T-cell (primary cell): ENCODE measurements around the gene OSBPL6. TPM values are rescaled to one million over a fixed set of nuclear protein-coding genes. Genes with fewer than 3 reads are reported as not detected.
A peak's percentile ranks its signal among the peaks of the same experiment; 100 is the strongest.

ENCODE experiments used
- ATAC-seq, 4 experiments: fragments of 200-7000 bp in 3 of 4; fragments of 150-1000 bp in 1 of 4; cut with Tn5 transposase; replicated peaks in 1 of 4; 1 replicate in 3 of 4; 2 replicates in 1 of 4; pipeline ENCODE4 v1.10.0; 2021; ENCODE audit warnings: moderate library complexity in 3 of 4, mild to moderate bottlenecking in 2 of 4, moderate number of reproducible peaks in 1 of 4
- CTCF ChIA-PET, 2 donors: fragments of 300-600 bp; sonication (Branson Sonifier 250); formaldehyde crosslinking; loops; one replicate each; lab custom pipeline; 2022; ENCODE audit warnings: antibody characterized with exemption in 2 of 2; lab: Charles Lee
- POLR2A ChIA-PET, 2 donors: fragments of 300-600 bp; sonication (Branson Sonifier 250); formaldehyde crosslinking; loops; one replicate each; lab custom pipeline; 2022; ENCODE audit warnings: antibody characterized with exemption in 2 of 2; lab: Charles Lee
- DNase-seq, 35 experiments: peaks; one replicate each; pipeline versions ENCODE4 v3.0.0 to v3.0.0-alpha.2; 2013 to 2023
- H3K27ac ChIP-seq: one replicate; pipeline ENCODE4 v1.5.1; 2013; ENCODE audit warnings: low read length
- H3K27me3 ChIP-seq, 2 experiments: replicated peaks in 1 of 2; 1 replicate in 1 of 2; 2 replicates in 1 of 2; pipeline versions ENCODE4 v1.6.1 to v1.7.0; 2013; ENCODE audit warnings: low read length in 1 of 2, mixed read lengths in 1 of 2; ENCODE audit not compliant: control insufficient read depth in 2 of 2, insufficient read depth in 2 of 2; ENCODE audit errors: extremely low read depth in 1 of 2
- H3K36me3 ChIP-seq, 2 donors: 1 replicate in 1 of 2; 2 replicates in 1 of 2; pipeline versions ENCODE4 v1.6.1 to v1.7.0; 2013; ENCODE audit warnings: low read length in 1 of 2; ENCODE audit not compliant: control insufficient read depth in 2 of 2, insufficient read depth in 1 of 2; ENCODE audit errors: extremely low read depth in 1 of 2
- H3K4me1 ChIP-seq, 2 experiments: 1 replicate in 1 of 2; 2 replicates in 1 of 2; pipeline versions ENCODE4 v1.6.1 to v1.7.0; 2013; ENCODE audit warnings: low read length in 2 of 2, mixed read lengths in 1 of 2; ENCODE audit not compliant: insufficient read depth in 2 of 2, control insufficient read depth in 1 of 2; ENCODE audit errors: extremely low read depth in 1 of 2
- H3K4me3 ChIP-seq, 2 donors: 1 replicate in 1 of 2; 2 replicates in 1 of 2; pipeline versions ENCODE4 v1.5.1 to v1.7.0; 2013; ENCODE audit warnings: mild to moderate bottlenecking in 2 of 2, low read length in 1 of 2, moderate library complexity in 1 of 2; ENCODE audit not compliant: control insufficient read depth in 1 of 2; ENCODE audit errors: extremely low read depth in 1 of 2
- H3K9me3 ChIP-seq: 2 replicates; pipeline ENCODE4 v1.7.0; 2013
- H3K27ac Mint-ChIP-seq, 2 donors: one replicate each; pipeline ENCODE4 v1.8.0; 2020 to 2021; ENCODE audit warnings: mild to moderate bottlenecking in 2 of 2, mixed read lengths in 2 of 2
- H3K27me3 Mint-ChIP-seq, 2 donors: one replicate each; pipeline ENCODE4 v1.8.0; 2021 to 2022; ENCODE audit warnings: mixed read lengths in 2 of 2
- H3K36me3 Mint-ChIP-seq: one replicate; pipeline ENCODE4 v1.8.0; 2021; ENCODE audit warnings: mixed read lengths
- H3K4me1 Mint-ChIP-seq, 3 donors: one replicate each; pipeline ENCODE4 v1.8.0; 2020 to 2022; ENCODE audit warnings: mixed read lengths in 3 of 3, mild to moderate bottlenecking in 1 of 3
- H3K4me3 Mint-ChIP-seq, 3 donors: one replicate each; pipeline ENCODE4 v1.8.0; 2020 to 2022; ENCODE audit warnings: mild to moderate bottlenecking in 3 of 3, mixed read lengths in 3 of 3, moderate library complexity in 3 of 3
- H3K9me3 Mint-ChIP-seq, 3 donors: one replicate each; pipeline ENCODE4 v1.8.0; 2020 to 2022; ENCODE audit warnings: mixed read lengths in 3 of 3
- WGBS: methylation state at CpG from one replicate; pipeline ENCODE4 v1.1.5; 2013; ENCODE audit warnings: missing lambda C conversion rate; ENCODE audit not compliant: insufficient coverage; 5-methylcytosine and 5-hydroxymethylcytosine counted together
- total RNA-seq, 35 experiments: library from RNA in 6 of 35; stranded (reverse) in 6 of 35; fragments of 120-200 nt in 1 of 35; gene quantifications; one replicate each; pipeline versions ENCODE4 v1.2.1 to v1.2.4 and lab custom pipeline; 2013 to 2026

OSBPL6 gene
- total RNA-seq, 5 donors from 2014 or later (not counting 1 experiment from before 2014, with no cell fraction given), result 0.08 to 0.41 (median 0.26) TPM

DNA sequence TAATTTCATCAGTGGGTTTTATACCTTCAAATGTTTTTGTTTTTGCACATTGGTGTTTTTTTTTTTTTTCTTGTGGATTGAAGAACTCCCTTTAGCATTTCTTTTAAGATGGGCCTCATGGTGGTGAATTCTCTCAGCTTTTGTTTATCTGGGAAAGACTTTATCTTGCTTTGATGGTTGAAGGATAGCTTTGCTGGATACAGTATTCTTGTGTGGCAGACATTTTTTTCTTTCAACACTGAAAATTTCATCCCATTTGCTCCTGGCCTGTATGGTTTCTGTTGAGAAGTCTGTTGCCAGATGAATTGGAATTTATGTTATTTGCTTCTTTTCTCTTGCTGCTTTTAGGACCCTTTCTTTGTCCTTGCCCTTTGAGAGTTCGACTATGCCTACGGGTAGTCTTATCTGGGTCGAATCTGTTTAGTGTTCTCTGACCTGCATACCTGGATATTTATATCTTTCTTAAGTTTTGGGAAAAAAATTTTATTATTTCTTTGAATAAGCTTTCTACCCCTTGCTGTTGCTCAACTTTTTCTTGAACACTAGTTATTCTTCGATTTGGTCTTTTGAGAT is 231.0 kb downstream of the OSBPL6 start:
- no peaks in the 10 kb centered on the region for H3K27me3 Mint-ChIP-seq
- Histone ChIP-seq H3K36me3 (peaks cover 3 to 11% of the 10 kb centered on the region in 2 donors), H3K27ac (no peak overlapping the region), H3K4me1 (no peaks in the 10 kb centered on the region), H3K4me3 (no peak overlapping the region), H3K27me3 (no peaks in the 10 kb centered on the region), H3K9me3 (no peaks in the 10 kb centered on the region)
- WGBS, result no CpG with 5 or more reads among the region's 4 CpGs
- H3K27ac Mint-ChIP-seq, result no peak overlapping the region
- DNase-seq (no peak), ATAC-seq (no peak)
- peaks cover 67% of the 10 kb centered on the region for H3K36me3 Mint-ChIP-seq
- H3K4me1 Mint-ChIP-seq, result no peaks in the 10 kb centered on the region
- H3K9me3 Mint-ChIP-seq, result peaks cover 0 to 25% (median 17%) of the 10 kb centered on the region in 3 donors
- no peak overlapping the region for H3K4me3 Mint-ChIP-seq
- ChIA-PET POLR2A (interaction anchor here (0.6 kb wide), 2 partner anchors 24 to 292 kb away, joined by 3 read pairs; no protein-coding TSS in a partner anchor), CTCF (interaction anchor here (0.7 kb wide), 2 partner anchors 18 to 68 kb away, joined by 3 to 4 read pairs; no protein-coding TSS in a partner anchor)

- Mint-ChIP-seq H3K27me3 (no peaks in the 10 kb centered on the region), H3K4me1 (no peaks in the 10 kb centered on the region), H3K36me3 (peaks cover 76% of the 10 kb centered on the region), H3K9me3 (peaks cover 0 to 25% (median 17%) of the 10 kb centered on the region in 3 donors), H3K4me3 (no peak overlapping the region), H3K27ac (no peak overlapping the region)
- DNase-seq, result no peak
- ATAC-seq, result no peak
- Histone ChIP-seq H3K4me1 (no peaks in the 10 kb centered on the region), H3K4me3 (no peak overlapping the region), H3K27me3 (no peaks in the 10 kb centered on the region), H3K27ac (no peak overlapping the region), H3K36me3 (peaks cover 3 to 13% of the 10 kb centered on the region in 2 donors), H3K9me3 (no peaks in the 10 kb centered on the region)
- 89% methylated on average over 2 of the region's 3 CpGs for WGBS
- ChIA-PET CTCF (interaction anchor here in 1 of 2 donors (1.8 kb wide), 1 partner anchor 12 kb away, joined by 4 read pairs; no protein-coding TSS in a partner anchor), POLR2A (interaction anchor here in 1 of 2 donors (0.6 kb wide), 1 partner anchor 294 kb away, joined by 3 read pairs; no protein-coding TSS in a partner anchor)
Measured at GRCh38 chr2:178426388-178426787, 232.1 kb downstream of the OSBPL6 start.

GRCh38 chr2:178427458-178427857 is 233.1 kb downstream of the OSBPL6 start:
- H3K27me3 Mint-ChIP-seq, result no peaks in the 10 kb centered on the region
- ATAC-seq (no peak), DNase-seq (no peak)
- Histone ChIP-seq H3K9me3 (no peaks in the 10 kb centered on the region), H3K4me1 (no peaks in the 10 kb centered on the region), H3K27ac (no peak overlapping the region), H3K4me3 (no peak overlapping the region), H3K27me3 (no peaks in the 10 kb centered on the region), H3K36me3 (peaks cover 0 to 21% of the 10 kb centered on the region in 2 donors)
- no peaks in the 10 kb centered on the region for H3K4me1 Mint-ChIP-seq
- H3K27ac Mint-ChIP-seq, result no peak overlapping the region
- H3K4me3 Mint-ChIP-seq, result no peak overlapping the region
- H3K9me3 Mint-ChIP-seq, result peaks cover 0 to 24% (median 17%) of the 10 kb centered on the region in 3 donors
- peaks cover 81% of the 10 kb centered on the region for H3K36me3 Mint-ChIP-seq
- CTCF ChIA-PET, result interaction anchor here in 1 of 2 donors (0.5 to 1.8 kb wide), 2 partner anchors 13 to 29 kb away, joined by 3 to 4 read pairs; no protein-coding TSS in a partner anchor
- no CpG with 5 or more reads among the region's 2 CpGs for WGBS
- POLR2A ChIA-PET, result interaction anchor here in 1 of 2 donors (0.8 to 1.0 kb wide), 2 partner anchors 10 to 20 kb away, joined by 3 to 4 read pairs; no protein-coding TSS in a partner anchor

DNA sequence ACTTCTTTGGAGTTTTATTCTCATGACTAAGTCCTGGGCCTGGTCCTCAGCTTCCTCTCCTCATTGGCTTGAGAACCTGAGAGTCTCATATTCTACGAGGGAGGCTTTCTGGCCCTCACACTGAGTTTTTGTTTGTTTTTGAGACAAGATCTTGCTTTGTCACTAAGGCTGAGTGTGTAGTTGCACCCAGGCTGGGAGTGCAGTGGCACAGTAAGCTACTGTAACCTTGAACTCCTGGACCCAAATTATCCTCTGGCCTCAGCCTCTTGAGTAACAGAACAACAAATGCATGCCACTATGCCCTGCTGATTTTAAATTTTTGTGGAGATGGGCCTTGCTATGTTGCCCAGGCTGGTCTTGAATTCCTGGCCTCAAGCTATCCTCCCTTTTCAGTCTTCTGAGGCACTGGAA is 234.1 kb downstream of the OSBPL6 start:
- ATAC-seq (peak in 1 of 4 experiments; percentile 13), DNase-seq (no peak)
- peaks cover 0 to 31% of the 10 kb centered on the region in 2 donors for H3K36me3 ChIP-seq
- no peaks in the 10 kb centered on the region for H3K4me1 ChIP-seq
- Mint-ChIP-seq H3K27ac (no peak overlapping the region), H3K4me3 (no peak overlapping the region), H3K4me1 (no peaks in the 10 kb centered on the region), H3K27me3 (no peaks in the 10 kb centered on the region), H3K9me3 (peaks cover 0 to 21% (median 17%) of the 10 kb centered on the region in 3 donors), H3K36me3 (peaks cover 85% of the 10 kb centered on the region)
- no peak overlapping the region for H3K27ac ChIP-seq
- H3K9me3 ChIP-seq, result no peaks in the 10 kb centered on the region
- H3K27me3 ChIP-seq, result no peaks in the 10 kb centered on the region
- 100% methylated on average over 1 of the region's 1 CpG for WGBS
- ChIA-PET POLR2A (interaction anchor here in 1 of 2 donors (0.6 to 1.1 kb wide), 5 partner anchors 9 to 304 kb away, joined by 3 to 7 read pairs (median 3); partner anchors contain the start of genes PJVK and PRKRA), CTCF (interaction anchor here (0.5 to 1.3 kb wide), 3 partner anchors 14 to 33 kb away, joined by 4 to 8 read pairs (median 4); no protein-coding TSS in a partner anchor)
- no peak overlapping the region for H3K4me3 ChIP-seq

GRCh38 chr2:178429336-178429735 is 235.0 kb downstream of the OSBPL6 start:
- no peak overlapping the region for H3K27ac ChIP-seq
- DNase-seq (no peak), ATAC-seq (no peak)
- H3K4me3 Mint-ChIP-seq, result no peak overlapping the region
- H3K27ac Mint-ChIP-seq, result no peak overlapping the region
- no peaks in the 10 kb centered on the region for H3K27me3 Mint-ChIP-seq
- no peaks in the 10 kb centered on the region for H3K9me3 ChIP-seq
- ChIA-PET POLR2A (no interaction called here), CTCF (interaction anchor here (1.2 to 1.3 kb wide), 2 partner anchors 15 kb away, joined by 4 read pairs; no protein-coding TSS in a partner anchor)
- H3K27me3 ChIP-seq, result no peaks in the 10 kb centered on the region
- peaks cover 0 to 20% (median 15%) of the 10 kb centered on the region in 3 donors for H3K9me3 Mint-ChIP-seq
- H3K4me3 ChIP-seq, result no peak overlapping the region
- peaks cover 0 to 40% of the 10 kb centered on the region in 2 donors for H3K36me3 ChIP-seq
- H3K4me1 Mint-ChIP-seq, result no peaks in the 10 kb centered on the region
- H3K36me3 Mint-ChIP-seq, result peaks cover 78% of the 10 kb centered on the region
- H3K4me1 ChIP-seq, result no peaks in the 10 kb centered on the region

- ATAC-seq (no peak), DNase-seq (no peak)
- Histone ChIP-seq H3K27ac (no peak overlapping the region), H3K4me1 (no peaks in the 10 kb centered on the region), H3K36me3 (peaks cover 0 to 56% of the 10 kb centered on the region in 2 donors), H3K9me3 (no peaks in the 10 kb centered on the region), H3K4me3 (no peak overlapping the region), H3K27me3 (no peaks in the 10 kb centered on the region)
- H3K27ac Mint-ChIP-seq, result no peak overlapping the region
- no peaks in the 10 kb centered on the region for H3K9me3 Mint-ChIP-seq
- peaks cover 58% of the 10 kb centered on the region for H3K36me3 Mint-ChIP-seq
- ChIA-PET POLR2A (interaction anchor here in 1 of 2 donors (0.9 kb wide), 1 partner anchor 10 kb away, joined by 3 read pairs; no protein-coding TSS in a partner anchor), CTCF (interaction anchor here (0.9 to 1.5 kb wide), 2 partner anchors 17 to 22 kb away, joined by 3 to 5 read pairs; no protein-coding TSS in a partner anchor)
- no CpG with 5 or more reads among the region's 2 CpGs for WGBS
- no peaks in the 10 kb centered on the region for H3K27me3 Mint-ChIP-seq
- H3K4me3 Mint-ChIP-seq, result no peak overlapping the region
- peaks cover 0 to 10% (median 2%) of the 10 kb centered on the region in 3 donors for H3K4me1 Mint-ChIP-seq
Measured at GRCh38 chr2:178436662-178437061, 242.3 kb downstream of the OSBPL6 start.
